H1 (cell line): ENCODE data around the gene RAD51D. TPM values are rescaled to one million over a fixed set of nuclear protein-coding genes. Genes with fewer than 3 reads are reported as not detected.

Source experiments
- CHD1 ChIP-seq: IDR thresholded peaks from 2 replicates; pipeline ENCODE4 v1.6.1; 2012; ENCODE audit warnings: low read depth, low read length, improper control_type of control experiment
- CHD2 ChIP-seq: IDR thresholded peaks from 2 replicates; pipeline ENCODE4 v1.6.1; 2012; ENCODE audit warnings: low read length, improper control_type of control experiment
- FOSL1 ChIP-seq: IDR thresholded peaks from 2 replicates; pipeline ENCODE4 v1.6.1; 2011; ENCODE audit warnings: mild to moderate bottlenecking, low read depth, low read length, moderate library complexity; ENCODE audit not compliant: insufficient read depth
- HDAC6 ChIP-seq: IDR thresholded peaks from one replicate; pipeline ENCODE4 v1.7.1; 2012; ENCODE audit warnings: low read depth, mild to moderate bottlenecking, inconsistent platforms, low read length, moderate library complexity
- JUN ChIP-seq: IDR thresholded peaks from 2 replicates; pipeline ENCODE4 v1.6.1; 2011; ENCODE audit warnings: low read depth, mild to moderate bottlenecking, improper control_type of control experiment, low read length
- POLR2A ChIP-seq, 2 experiments: IDR thresholded peaks; 1 replicate in 1 of 2; 2 replicates in 1 of 2; pipeline ENCODE4 v1.6.1; 2011; ENCODE audit warnings: low read depth in 2 of 2, low read length in 2 of 2, mild to moderate bottlenecking in 2 of 2; ENCODE audit errors: control extremely low read depth in 1 of 2
- RBBP5 ChIP-seq: IDR thresholded peaks from 2 replicates; pipeline ENCODE4 v1.7.1; 2012; ENCODE audit warnings: low read depth, mild to moderate bottlenecking, inconsistent platforms, low read length, moderate library complexity, borderline replicate concordance
- RNF2 ChIP-seq: fragments of 200-900, 300-1000 bp; sonication (generic); IDR thresholded peaks from 2 replicates; pipeline ENCODE4 v1.7.1; 2016; ENCODE audit warnings: borderline replicate concordance, low read depth, mild to moderate bottlenecking, antibody characterized with exemption, low read length; ENCODE audit not compliant: poor library complexity, severe bottlenecking; ENCODE audit errors: missing control alignments
- SIN3A ChIP-seq, 2 experiments: IDR thresholded peaks in 1 of 2; conservative IDR thresholded peaks in 1 of 2; 2 replicates each; pipeline ENCODE4 v1.6.1; 2011 to 2012; ENCODE audit warnings: low read length in 2 of 2, improper control_type of control experiment in 1 of 2, low read depth in 1 of 2, mild to moderate bottlenecking in 1 of 2
- TAF1 ChIP-seq: IDR thresholded peaks from 2 replicates; pipeline ENCODE4 v1.6.1; 2011; ENCODE audit warnings: mild to moderate bottlenecking, low read depth, low read length
- TAF7 ChIP-seq: optimal IDR thresholded peaks from 2 replicates; pipeline ENCODE3; 2011; ENCODE audit warnings: low read depth, mild to moderate bottlenecking, inconsistent platforms, low read length, moderate library complexity, borderline replicate concordance
- TCF12 ChIP-seq: IDR thresholded peaks from 2 replicates; pipeline ENCODE4 v1.6.1; 2011; ENCODE audit warnings: low read depth, mild to moderate bottlenecking, low read length
- YY1 ChIP-seq: IDR thresholded peaks from 2 replicates; pipeline ENCODE4 v1.6.1; 2011; ENCODE audit warnings: low read depth, mild to moderate bottlenecking, low read length
- polyA plus RNA-seq, 7 experiments: library from polyadenylated mRNA; depleted of rRNA in 3 of 7; stranded (reverse) in 5 of 7; unstranded in 2 of 7; fragments of >200 nt in 5 of 7; fragments of 200-250 nt in 2 of 7; gene quantifications; 1 replicate in 5 of 7; 2 replicates in 1 of 7; 4 replicates in 1 of 7; pipeline versions ENCODE4 v1.2.1 to v1.2.3, GENCODE V29; 2011 to 2013; ENCODE audit warnings: missing spikeins in 2 of 7, mixed read lengths in 2 of 7
- total RNA-seq: library from RNA; stranded (reverse); fragmentation: NEBNext Ultra II Directional; extraction: Animal tissue kit (Norgen Biotek cat#: 25700); gene quantifications from 2 replicates; pipeline ENCODE4 v1.2.1, GENCODE V29; 2021

The RAD51D gene
- total and polyA plus RNA-seq, 2 of the 8 experiments (the other 6 are each of a cell fraction or from before 2014, with no cell fraction given), result 10.2 to 12.9 TPM

- TF ChIP-seq TAF1 (peak; percentile 57; the same call in 1 of the 2 replicates), TAF7 (no peak), HDAC6 (no peak), SIN3A (conservative IDR thresholded peaks at IDR 0.05 in 1 of 2, IDR thresholded peaks at IDR 0.05 in 1 of 2; ENCODE audit: low read depth in 1 of 2, low read length in 2 of 2) (no peak), TCF12 (no peak), CHD2 (no peak), RNF2 (no peak), YY1 (peak; percentile 53; the same call in 1 of the 2 replicates), CHD1 (no peak), RBBP5 (no peak), FOSL1 (no peak), POLR2A (IDR thresholded peaks at IDR 0.05; ENCODE audit: control extremely low read depth in 1 of 2, low read depth in 2 of 2, low read length in 2 of 2) (peak; percentile 16 to 46; a peak in 1 of 3 replicates), JUN (no peak)
Observed at GRCh38 chr17:35063514-35064223, 56.0 kb downstream of the RAD51D start, which contains the start of gene RFFL (continued).
